GM18505 (cell line): ENCODE results near the gene FOXL3.
"Not testable (repeated sequence)": the region's sequence is repeated elsewhere in the genome, so short reads cannot be mapped to it uniquely, and the experiment has no call there.

Source experiments
- ATAC-seq: cut with Tn5 transposase; IDR thresholded peaks from one replicate; pipeline ENCODE4 v1.9.1; 2021; ENCODE audit not compliant: unreplicated experiment
- POLR2A ChIP-seq: IDR thresholded peaks from 4 replicates; pipeline ENCODE4 v1.6.1; 2011; ENCODE audit warnings: borderline replicate concordance; ENCODE audit not compliant: insufficient read depth, insufficient read length; ENCODE audit errors: extremely low read depth

The FOXL3 gene

DNA sequence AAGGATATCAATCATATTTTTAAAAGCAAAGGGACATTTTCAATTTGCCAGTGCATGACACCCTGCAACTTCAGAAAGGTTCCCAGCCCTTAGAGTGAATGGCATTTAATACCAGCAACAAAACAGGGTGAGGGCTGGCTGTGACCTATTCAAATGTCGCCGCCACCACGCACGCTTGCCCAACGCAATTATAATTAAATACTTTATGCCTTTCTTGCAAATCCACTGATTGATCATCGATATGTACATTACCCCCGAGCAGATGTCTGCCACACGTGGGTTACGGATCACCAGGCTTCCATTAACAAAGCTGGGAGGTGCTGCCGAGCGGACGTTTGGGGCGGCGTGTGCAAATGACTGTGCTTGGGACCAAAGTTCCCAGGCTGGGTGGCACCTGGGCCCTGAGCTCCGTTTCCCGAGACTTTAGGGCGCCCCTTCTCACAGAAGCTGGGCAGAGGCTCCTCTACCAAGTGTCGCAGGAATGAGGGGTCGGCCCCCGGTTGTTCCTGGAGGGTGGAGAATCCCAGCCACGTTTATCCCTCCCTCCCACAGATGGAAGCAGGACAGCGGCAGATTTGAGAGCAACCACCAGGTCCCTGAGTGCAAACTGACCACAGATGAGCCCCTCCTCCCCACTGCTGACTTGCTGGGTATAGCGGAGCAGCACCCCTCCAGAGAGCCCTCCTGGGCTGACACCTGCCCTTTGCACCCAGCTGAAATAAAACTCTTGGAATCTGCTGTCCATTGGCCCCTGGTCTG, 3.9 kb downstream of the FOXL3 start:
- no peak for ATAC-seq

DNA sequence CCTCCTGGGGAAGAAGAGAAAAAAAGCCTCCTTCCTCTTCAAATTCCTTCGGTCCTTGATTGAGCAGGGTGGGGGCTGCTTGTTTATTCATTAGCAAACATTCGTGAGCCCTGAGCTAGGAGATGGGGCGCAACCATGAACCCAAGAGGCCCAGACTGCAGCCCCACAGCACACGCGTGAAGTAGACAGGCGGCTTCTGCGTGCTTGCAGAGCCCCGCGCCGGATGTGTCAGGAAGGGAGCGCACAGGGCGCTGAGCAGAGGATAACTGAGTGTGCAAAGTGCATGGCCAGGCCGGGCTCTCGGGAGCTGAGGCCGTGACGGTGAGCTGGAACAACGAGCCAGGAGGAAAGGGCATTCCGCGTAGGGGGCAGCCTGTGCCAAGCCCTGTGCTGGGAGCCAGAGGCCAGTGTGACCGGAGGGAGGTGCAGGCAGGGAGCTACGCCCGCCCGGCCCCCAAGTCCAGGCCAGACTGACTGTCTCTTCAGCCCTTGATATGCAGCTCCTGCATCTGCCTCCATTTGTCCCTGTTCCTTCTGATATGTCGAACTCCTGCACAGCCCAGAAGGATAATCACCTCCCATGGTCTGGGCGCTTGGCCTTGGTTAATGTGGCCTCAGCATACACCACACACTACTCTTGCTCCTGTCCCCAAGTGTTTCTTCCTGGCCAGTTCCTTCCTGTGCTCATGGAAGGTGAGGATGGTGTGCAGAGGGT, 4.6 kb downstream of the FOXL3 start:
- no peak for ATAC-seq
- no peak for TF ChIP-seq POLR2A

More for the DNA sequence above, 3.9 kb downstream of the FOXL3 start:
- no peak for TF ChIP-seq POLR2A

DNA sequence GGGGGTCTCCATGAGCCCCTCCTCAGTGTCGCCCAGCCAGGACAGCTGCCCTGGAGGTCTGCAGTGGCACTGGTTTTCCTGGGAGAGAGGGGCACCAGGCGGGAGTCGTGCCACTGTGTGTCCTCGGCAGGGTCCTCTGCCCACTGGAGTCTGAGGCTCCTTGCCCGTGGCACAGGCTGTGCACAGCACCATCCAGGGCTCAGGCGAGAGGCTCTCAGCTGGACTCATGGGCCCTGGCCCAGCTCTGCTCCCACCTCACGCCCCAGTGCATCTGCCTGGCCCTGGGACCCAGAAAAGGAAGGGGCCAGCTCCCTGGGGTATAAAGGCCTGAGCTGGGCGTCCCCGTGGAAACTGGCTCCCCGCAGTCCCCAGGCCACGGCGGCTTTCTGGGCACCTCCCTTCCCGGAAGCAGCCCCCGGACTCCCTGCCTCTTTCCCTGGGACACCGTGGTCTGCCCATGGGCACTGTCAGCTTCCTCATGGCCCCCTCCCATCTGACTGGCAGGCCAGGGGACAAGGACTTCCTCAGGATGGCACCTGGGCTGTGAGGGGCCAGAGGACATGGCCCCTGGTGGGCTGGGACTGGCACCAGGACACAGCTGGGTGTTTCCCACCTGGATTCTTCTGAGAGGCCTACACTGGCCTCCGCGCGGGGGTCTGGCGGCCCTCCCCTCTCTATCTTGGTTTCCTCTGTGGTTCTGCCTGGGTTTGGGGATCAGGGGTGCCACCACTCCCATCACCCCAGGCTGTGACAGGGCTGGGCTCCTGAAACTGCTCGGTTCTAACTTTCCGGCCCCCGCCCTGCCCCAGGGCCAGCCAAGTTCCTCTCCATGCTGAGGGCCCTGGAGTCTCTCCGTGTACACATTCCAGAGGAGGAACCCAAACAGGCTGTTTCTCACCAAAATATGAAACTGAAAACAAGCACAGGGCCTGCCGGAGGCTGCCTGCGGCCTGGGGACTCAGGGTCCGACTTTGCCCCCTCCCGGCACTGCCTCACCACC, 5.5 kb downstream of the FOXL3 start:
- ATAC-seq: no peak
- TF ChIP-seq POLR2A: no peak

DNA sequence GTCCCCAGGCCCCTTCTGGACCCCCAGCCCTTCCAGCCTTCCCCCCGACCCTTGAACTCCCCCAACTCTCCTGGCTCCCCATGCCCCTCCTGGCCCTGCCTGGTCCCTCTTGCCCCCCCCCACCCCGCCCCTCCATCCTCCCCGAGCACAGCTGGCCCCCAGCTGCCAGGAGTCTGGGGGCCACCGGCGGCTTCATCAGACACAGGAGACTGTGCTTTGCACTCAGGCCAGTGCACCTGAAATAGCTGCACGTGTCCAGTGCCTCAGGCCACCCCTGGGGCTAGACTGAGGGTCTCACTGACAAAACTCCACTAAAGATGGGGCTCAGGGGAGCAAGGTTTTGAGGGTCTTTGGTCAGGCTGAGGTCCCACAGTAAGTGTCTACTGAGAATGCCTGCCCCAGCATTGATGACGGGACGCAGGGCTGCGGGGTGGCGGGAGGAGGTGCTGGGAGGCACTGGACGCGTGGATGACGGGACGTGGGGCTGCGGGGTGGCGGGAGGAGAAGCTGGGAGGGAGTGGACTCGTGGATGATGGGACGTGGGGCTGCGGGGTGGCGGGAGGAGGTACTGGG, 6.5 kb downstream of the FOXL3 start:
- ATAC-seq: no peak
- TF ChIP-seq POLR2A: no peak

DNA sequence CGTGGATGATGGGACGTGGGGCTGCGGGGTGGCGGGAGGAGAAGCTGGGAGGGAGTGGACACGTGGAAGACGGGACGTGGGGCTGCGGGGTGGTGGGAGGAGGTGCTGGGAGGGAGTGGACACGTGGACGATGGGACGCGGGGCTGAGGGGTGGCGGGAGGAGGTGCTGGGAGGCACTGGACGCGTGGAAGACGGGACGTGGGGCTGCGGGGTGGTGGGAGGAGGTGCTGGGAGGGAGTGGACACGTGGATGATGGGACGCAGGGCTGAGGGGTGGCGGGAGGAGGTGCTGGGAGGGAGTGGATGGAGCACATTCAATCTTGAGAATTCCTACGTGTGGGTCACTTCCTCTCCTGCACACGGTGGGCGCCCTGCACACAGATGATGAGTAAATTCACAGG, 7.2 kb downstream of the FOXL3 start:
- not testable (repeated sequence) for ATAC-seq

DNA sequence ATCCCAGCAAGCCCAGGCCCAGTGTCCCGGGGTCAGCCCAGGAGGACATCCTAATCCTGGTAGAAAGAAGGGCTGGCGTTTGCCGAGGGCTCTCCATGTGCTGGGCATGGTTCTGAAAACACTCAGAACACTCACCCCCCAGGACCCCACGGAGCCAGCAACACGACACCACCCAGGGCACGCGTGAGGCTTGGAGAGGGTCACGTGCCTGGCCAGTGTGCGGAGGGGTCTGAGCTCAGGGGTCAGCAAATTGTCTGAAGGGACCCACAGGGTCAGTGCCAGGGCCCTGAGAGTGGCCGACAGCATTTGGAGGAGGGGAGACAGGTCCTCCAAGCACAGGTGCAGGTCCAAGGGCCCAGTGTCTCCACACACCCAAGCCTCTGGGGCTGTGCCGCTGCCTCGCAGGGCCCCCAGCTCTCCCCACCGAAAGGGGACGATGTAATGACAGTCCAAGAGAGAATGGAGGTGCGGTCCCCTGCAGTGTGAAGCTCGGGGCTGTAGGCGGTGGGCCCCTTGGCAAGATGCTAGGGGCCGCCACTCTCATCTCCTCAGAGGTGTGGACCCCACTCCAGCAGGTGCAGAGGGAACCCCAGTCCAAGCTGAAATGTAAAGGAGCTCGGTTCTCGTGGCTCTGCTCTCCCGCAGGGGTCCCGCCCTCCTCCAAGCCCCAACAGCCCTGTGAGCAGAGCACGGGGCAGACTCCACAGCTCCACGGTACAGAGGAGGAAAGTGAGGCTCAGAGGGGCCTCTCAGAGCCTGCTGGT, 7.8 kb downstream of the FOXL3 start:
- ATAC-seq: no peak
- no peak for TF ChIP-seq POLR2A

DNA sequence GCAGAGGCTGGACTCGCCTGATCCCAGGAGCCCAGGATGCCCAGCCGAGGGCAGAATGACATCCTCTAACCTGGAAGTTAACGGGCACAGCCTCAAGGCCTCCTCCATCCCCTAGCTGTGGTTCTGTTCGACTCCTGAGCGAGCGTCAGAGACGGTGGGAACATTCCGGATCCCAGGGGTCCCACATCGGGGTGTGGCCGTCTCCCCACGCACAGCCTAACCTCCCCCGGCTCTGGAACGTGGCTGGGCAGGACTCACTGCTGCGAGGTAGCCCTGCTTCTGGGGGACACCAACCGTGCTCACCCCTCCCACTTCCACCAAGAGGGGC, 8.4 kb downstream of the FOXL3 start:
- no peak for ATAC-seq
- TF ChIP-seq POLR2A: no peak

DNA sequence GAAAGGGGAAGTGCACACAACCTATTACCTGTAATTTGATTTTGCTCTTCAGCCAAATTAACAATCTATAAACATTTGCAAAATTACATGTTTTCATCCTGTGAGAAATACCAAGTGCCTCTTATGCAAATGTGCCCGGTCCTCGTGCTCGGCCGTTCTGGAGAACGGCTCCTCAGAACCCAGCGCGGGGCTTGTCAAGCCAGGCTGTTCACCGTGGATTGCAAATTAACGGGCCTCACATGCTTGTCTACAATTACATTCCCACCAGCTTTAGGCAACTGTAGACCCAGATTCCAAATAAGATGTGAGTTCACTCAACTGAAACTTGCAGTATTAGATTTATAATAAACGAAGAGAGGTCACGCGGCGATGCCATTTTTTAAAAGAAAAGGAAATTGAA, 8.8 kb downstream of the FOXL3 start:
- ATAC-seq: no peak
- TF ChIP-seq POLR2A: no peak

DNA sequence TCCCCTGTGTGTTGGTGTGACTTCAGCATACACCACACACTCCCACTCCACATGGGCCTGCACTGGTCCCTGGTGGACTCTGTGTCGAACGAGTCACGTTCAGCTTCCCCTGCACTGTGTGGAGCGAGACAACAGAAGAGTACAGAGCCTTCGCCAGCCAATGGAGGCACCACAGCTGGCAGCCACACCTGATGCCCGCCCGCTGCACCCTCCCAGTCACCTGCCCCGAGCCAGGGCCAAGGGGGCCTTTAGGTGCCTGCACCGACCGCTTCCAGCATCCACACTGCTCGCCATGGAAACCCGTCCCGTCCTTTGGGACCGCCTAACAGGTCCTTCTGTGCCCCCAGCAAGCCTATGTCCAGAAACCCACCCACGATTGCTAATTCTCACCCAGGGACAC, 9.2 kb downstream of the FOXL3 start:
- no peak for ATAC-seq
- no peak for TF ChIP-seq POLR2A

DNA sequence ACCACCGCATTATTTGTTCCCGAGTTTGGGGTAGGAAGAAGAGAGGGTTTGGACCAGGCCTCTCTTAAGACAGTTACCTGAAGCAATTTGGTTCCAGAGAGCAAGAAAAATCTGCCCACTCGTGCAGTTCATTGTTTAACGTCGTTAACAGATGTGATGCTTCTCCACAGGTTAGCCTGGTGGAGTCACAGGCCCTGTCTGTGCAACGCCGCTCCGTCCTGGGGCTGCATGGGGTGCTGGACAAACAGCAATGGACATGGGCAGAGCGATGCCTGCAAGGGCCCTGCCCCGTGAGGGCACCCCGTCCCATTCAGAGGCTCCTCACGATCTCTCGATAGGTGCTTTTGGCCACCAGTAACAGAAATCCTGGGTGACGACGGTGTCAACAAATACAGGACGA, 9.7 kb downstream of the FOXL3 start:
- ATAC-seq: no peak

DNA sequence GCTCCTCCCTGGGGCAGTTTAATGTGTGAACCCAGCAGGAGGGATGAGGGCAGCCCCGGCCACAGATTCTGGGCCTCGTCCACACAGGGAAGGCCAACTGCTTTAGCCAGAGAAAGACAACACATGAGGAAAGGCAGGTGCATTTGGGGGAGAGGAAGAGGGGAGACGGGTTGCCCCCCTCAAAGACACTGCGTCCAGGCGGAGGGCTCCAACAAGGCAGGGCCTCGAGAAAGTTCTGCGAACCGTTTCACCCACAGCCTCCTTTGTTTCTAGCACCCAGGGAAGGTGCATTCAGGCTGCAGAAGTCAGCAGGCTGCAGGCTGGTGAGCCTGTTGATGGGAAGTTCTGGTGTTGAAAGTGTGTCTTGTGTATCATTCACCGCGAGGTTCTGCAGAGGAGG, 10.1 kb downstream of the FOXL3 start:
- TF ChIP-seq POLR2A: no peak
- ATAC-seq: no peak

More for the DNA sequence above, 9.7 kb downstream of the FOXL3 start:
- no peak for TF ChIP-seq POLR2A

DNA sequence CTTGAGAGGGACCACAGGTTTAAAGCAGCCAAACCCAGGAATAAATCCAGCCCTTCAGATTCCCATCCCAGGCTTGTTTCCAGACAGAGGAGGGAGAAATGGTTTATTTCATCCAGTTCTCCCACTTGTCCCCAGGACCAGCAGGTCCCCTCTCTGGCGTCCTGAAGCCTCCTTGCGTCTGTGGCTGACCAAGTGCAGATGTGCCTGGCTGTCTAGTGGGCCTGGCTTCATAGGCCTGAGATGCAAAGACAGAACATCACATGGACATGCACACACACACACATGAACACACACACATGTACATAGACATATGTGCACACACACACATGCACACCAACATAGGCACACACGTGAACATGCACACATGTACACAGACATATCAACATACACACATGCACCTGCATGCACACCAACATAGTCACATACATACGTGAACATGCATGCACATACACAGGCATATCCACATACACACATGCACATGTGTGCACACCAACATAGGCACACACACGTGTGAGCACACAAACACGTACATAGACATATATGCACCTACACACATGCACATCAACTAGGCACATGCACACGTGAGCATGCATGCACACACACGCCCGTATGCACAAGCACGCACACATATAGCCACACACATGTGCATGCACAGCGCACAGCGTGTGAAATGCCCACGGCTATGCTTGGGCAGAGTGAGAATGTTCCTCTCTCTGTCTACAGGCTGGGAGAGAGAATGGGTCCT, 10.7 kb downstream of the FOXL3 start:
- ATAC-seq: no peak
- no peak for TF ChIP-seq POLR2A
